T-helper 2 cell (primary cell): ENCODE data around the gene TF.

Source experiments
- DNase-seq, 5 experiments: peaks; one replicate each; pipeline versions ENCODE4 v3.0.0 to v3.0.0-alpha.2; 2012 to 2022

The TF gene

DNA sequence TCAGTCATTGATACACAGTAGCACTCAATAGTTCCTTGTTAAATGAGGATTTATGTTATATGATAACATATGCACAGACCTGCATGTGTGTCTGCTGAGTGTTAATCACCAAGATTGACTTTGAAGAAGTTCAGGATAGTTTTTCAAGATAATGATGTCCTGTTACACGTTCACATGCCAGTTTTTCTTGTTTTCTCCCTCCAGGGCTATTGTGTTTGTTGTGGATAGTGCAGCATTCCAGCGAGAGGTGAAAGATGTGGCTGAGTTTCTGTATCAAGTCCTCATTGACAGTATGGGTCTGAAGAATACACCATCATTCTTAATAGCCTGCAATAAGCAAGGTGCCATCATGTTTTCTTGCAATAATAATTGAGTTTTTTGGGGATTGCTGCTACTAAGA is 69.2 kb downstream of the TF start:
- no peak for DNase-seq

DNA sequence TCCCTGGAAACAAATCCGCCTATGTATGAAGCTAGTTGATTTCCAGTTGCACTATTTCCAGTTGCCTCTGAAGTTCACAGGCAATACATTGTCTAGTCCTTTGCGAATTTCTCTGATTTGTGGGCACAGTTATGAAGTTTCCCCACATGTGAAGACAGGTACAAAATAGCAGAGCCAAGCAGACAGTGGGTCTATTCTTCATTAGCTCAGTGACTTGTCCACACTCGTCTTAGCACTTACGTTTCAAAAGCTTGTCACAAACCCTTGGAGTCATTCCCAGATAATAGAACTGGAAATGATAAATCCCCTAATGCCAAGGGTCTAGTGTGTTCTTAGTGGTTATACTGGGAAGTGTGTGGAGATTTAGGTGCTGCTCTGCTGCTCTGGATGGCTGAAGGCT is 73.9 kb downstream of the TF start:
- no peak for DNase-seq

DNA sequence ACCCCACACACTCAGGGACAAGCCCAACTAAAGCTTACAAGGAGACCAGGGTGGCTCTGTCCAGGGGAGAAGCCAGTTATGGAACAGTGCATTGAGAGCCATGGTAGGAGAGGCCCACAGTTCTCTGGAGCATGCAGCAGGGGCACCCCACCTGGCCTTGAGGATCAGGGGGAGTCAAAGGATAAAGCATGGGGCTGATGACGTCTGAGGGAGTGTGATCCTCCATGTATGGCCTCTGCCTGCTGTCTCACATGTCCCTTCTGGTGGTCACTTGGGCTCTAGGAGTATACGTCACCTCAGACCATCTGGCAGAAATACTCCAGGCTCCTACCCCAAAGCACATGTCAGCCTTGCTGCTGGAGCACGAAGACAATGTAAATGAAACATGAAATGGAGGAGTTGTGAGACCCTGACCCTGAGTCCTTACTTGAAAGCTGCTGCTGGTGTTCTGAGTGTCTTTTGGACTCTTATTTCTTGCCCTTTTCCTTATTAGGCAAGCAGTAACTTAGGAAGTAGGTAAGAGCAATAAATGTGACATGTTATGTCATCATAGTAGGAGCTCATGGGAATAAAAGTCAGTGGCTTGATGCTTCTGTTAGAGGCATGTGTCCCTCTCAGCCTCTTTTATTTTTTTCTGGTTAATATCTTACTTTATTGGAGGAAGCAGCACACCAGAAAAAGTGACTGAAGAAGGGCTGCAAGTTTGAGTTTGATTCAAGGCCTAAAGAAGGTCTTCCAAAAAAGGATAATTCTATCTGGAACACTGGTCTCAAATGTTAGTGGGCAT is 74.9 kb downstream of the TF start:
- DNase-seq, result no peak

DNA sequence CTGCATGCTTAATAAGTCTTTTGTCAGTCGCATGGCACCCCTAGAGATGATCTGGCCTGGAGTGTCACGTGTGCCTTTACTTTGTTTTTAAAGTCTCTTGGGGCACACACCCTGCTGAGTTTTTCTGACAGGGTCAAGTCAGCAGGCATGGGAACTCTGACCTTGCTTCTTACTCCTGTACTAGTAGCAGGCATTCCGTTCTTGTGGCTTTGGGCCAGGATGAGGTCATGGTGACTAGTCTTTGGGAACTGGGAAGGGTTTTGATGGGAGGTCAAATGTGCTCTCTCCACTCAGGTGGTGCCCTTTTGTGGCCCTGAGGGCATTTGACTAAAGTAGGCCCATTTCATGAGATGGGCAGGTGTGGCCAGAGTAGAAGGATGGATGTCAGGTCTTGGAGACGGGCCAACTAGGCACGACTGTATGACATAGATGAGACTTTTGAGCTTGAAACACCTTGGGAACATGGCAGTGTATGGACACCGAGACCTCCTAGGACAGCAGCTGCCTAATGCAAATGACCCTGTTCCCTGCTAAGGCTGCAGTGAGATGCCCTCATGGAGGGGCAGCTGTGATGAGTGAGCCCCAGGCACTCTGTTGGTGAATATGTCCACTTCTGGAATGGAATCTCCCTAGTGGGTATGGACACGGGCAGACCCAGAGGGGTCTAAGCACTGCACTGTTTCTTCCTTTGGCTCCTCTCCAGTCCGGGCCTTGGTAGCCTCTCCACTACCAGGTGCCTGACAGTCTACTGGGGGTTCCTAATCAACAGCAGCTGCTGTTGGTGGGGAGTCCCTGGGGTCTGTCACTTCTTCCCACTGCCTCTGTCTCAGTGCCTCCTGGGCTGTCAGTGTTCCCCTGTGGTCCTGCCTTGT is 75.8 kb downstream of the TF start:
- no peak for DNase-seq

DNA sequence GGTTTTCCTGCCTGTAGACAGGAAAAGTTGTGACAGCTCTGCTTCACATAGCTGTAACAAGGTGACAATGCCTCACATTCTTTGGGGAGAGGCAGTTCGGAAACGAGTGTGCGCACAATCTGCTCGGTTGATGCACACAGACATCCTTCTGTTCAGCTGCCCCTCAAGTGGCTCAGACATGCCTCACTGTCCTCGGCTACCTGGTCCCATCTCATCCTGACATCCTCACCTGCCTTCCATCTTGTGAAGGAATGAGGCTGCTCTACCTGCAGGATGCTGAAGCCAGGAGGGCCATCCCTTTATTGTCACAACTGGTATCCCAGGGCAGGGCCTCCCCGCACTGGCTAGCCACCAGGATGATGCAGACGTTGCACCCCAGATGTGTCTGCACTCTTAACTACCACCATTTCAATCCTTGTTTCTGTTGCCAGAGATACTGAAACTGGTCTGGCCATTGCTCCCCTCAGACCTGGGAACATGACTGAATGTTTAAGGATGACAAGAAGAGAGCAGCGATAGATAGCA is 78.8 kb downstream of the TF start:
- no peak for DNase-seq

DNA sequence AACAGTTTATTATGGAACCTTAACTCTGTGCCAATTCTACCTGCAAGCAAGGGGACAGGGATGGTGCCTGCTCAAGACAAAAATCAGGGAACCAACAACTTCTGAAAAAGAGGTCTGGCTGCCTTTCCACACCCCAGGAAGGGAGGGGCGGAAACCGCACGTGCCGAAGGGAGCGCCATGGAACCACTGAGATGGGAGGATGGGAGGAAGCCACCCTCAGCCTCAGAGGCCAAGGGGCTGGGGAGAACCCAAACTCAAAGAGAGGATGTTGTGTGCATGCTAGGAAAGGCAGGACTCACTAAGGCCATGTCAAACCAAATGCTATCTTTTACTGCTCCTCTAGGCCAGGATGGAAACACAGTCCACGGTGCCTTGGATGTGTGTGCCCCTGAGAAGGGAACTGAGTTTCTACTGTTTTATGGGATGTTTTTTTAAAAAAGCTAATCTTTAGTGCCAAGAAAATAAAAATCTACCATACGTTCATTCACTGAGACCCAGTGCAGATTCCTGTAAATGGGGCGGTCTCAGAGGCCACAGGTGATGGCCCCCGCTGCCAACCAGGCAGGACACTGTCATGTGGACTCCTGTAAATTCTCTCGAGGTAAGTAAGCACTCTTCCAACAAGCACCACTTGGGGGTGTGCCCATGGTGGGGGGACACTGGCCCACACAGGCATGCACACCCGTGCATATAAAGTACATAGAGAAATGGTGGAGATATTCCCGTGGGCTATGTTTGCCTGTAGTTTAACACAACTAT is 80.0 kb downstream of the TF start:
- DNase-seq, result no peak

DNA sequence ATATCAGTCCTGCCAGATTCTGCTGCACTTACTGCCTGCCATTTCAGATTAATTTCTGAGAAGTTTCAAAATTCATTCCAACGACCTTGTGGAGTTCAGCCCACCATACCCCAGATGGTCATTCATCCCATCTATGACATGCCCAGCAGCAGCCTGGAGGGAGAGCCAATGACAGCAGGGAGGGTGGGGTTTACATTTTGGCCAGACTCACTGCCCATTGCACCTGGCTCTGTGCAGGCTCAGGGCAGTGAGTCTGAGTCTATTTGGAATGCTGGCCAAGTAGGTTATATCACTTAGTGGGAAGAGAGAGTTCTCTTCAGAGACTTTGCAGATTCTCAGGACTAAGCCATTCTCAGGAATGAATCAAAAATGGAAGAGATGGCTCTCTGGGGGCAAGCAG is 80.9 kb downstream of the TF start:
- DNase-seq, result no peak

DNA sequence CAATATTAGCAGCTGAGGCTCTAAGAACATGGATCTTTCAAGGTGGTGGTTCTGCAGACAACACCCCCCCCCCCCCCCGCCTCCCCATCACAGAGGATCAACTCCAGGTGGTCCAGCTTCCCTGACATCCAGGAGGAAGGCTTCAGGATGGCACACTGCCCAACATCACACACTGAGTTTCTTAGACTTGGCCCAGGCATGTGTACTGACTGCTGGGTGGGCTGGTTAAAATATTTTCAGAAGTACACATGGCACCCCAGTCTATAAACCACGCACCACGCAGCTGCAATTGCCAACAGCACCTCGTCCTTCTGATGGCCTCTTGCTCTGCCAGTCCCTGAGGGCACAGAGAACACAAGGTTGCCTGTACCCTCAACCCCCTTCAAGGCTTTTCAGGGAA is 81.5 kb downstream of the TF start:
- no peak for DNase-seq

DNA sequence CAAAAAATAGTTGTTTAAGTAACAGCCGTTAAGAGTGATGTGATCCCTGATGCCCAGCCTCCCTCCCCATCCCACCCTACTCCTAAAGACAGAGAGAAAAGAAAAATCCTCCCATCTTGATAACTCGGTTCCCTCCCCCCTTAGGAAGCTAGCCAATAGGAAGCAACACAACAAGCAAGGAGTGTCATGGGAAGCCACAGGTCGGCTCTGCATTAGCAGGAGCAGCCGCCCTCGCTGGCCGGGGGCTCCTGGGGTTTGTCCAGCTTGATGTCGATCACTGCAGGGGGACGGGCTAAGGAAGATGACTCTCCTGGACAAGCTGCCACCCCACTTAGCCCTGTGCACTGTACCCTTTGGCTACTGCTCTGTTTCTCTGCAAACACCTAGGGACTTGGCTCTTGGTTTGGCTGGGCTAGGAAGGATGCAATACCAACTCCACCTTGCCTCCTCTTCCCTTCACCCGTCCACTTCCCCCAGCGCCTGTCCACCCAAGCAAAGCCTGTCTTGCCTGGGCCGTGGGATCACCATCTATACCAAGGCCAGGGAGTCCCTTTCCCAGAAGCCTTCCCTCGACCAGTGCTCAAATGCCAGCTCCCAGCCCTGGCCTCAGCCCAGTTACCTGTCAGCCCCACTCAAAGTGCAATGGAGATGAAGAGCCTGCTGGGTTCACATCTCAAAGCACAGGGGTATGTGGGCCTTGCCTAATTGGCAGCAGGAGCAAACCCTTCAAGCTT is 82.5 kb downstream of the TF start:
- DNase-seq, result no peak

DNA sequence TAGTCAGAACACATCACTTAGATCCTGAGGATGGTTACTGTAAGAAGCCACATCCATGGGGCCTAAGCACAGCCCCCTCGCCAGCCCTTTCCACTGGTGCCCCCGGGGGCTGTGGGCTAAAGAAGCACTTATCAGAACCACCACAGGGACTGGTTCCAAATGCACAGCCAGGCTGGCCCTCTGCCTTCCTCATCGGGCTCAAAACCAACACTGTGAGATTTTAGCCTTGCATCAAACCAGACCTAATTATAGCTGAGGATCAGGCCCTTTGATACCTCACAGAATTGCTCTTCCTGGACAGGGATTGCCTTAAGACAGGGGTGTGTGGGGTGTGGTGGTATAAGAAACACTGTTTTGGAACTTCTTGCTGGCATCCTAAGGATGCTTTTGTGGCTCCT is 83.1 kb downstream of the TF start:
- no peak for DNase-seq

DNA sequence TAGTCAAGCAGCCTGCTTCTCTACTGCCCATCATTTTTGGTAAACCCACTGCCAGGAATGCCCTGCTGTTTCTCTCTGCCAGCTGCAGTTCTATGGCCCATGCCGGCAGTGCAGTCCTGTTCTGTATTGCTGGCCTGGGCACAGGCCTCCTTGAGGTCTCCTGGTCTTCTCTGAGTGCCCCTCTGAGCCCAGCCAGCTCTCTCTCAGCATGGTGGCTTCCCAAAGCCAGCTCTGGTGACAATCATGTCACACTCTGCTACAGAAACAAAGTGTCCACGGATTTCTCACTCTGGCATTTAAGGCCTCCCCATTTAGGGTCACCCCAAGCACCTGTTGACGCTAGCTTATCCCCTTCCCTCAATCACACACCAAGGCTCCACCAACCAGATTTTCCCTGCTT is 83.9 kb downstream of the TF start:
- DNase-seq, result no peak

DNA sequence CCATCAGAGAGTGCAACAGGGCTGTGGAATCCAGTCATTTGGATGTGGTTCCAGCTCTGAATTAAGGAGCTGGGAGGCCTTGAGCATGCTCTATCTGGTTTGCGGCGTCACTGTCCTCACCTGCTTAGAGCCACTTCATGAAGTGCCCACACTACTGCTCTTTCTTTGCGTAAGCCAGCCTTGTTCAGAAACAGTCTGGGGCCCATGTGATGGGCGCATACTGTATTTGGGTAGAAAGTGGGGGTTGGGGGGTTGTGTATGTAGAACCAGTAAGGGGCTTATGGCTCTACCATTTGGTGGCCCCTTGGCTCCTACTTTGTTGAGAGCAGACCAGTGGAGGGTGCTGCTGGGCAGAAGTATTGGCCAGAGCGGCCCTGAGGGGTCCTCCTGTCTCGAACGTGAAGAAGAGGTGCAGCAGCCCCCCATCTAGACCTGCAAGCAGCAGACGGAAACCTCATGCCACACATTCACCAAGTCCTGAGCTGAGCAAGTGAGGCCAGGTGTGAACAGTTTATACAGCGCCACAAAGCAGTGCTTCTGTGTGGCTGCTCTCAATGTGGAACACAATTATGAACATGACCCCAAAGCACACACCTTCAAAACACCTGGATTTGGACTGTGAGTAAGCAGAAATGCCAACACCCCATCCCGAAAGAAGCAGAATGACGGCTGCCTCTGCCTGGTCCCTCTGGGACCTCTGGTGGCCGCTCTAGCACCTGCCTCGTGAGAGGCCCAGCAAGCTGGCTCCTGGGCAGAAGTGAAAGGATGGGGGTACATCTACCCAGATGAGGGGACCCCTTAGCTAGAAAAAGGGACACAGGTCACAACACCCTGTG is 86.0 kb downstream of the TF start:
- no peak for DNase-seq

DNA sequence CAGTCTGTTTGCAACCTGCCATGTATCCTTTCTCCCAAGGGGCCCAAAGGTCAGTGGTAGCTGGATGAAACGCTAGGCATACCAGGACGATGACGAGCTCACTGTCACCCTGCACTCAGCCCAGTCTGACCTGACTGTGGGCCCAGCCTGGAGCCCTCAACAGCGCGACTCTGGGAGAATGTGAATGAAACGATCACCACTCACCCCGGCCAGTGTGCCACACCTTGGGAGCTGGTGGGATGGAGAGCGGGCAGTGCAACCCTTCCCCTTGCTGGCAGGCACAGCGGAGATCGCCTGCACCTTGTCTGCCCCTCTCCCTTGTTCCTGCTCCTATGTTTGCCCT is 86.6 kb downstream of the TF start:
- DNase-seq, result no peak

DNA sequence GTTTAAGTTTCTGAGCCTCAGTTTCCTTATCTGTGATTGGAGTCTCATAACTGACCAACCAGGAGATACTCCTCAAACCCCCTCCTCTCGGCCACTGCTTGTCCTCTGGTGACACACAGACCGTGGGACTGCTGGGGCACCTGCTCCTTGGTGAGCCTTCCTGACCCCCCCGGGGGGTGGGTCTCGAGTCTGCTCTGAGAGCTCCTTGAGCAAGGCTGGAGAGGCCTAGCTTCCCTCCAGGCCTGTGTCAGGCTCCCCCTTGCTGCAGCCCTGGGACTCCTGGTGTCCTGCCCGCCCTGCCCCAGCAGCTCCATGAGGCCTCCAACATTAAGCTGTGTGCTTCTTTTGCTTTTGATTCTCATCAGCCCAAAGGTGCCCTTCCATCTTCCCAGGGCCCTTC is 87.1 kb downstream of the TF start:
- DNase-seq, result no peak

DNA sequence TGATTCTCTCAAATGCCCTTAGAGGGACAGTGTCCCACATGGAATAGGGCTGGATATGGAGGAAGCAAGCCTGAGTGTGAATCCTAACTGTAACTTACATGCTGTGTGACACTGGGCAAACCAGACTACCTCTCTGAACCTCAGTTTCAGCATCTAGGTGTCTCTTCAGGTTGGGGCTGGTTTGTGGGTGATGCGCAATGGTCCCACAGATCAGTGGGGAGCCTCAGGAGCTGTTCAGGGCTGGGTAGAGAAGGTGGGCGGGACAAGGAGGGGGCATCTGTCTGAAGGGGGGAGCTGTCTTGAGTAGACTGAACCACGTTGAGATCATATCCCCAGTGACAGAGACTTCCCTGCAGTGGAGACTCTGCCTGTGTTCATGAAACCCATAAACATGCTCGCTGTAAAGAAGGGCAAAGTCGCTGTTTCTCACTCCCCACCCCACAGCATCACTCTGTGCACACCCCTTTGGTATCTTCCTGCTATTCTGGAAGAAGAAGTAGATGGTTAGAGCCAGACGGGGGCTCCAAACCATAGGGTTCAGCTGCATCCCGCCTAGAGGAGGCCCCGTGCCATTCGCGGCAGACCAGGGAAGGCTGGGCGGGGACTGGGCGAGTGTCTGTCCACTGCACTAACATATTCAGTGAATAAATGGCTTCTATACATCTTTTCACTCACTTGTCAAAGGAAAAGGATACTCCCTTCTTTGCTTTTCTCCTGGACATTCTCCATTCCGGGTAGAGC is 87.9 kb downstream of the TF start:
- no peak for DNase-seq

DNA sequence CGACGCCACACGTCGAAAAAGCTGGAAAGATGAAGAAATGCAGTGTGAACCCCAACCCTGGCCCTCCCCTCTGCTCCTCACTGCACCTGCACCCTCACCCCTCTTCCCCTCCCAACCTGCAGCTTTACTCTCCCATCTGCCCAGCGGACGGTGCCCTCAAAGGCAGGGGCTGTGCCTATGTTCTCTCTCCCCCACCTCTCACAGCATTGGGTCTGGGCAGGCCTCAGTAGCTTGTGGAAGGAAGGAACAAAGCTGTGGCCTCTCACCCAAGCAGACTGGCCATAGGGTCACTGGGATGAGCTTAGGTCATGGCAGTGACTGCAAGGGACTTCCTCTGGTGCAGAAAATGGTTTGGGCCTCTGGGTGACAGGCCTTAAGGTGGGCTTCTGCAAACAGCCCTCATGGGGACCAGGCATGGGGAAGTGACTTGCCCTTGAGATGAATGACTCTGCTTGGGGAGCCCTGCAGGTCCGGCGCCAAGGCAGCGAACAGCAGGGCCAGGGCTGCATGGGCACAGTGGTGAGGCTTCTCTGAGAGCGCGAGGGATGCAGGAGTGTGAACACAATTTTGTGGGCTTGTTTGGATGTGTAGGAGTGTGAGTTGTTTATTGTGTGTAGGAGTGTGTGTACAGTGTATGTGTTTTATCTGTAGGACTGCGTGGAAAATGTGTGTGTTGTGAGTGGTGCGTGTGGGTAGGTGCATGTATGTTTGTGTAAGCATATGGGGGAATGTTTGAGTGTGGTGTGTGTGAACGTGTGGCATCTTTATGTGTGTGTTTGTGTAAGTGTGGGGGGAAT is 88.6 kb downstream of the TF start:
- no peak for DNase-seq

DNA sequence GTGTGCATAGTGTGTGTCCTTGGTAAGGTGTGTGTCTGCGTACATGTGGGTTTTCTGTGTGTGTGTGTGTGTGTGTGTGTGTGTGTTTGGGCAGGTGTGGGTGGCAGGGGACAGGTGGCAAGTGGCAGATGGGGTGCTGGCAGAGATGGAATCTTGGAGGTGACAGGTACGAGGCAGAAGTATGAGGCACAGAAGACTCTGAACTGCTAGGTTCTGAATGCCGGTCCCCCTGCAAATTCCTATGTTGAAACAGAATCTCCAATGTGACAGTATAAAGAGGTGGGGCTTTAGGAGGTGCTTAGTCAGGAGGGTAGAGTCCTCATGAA is 89.2 kb downstream of the TF start:
- DNase-seq, result no peak

DNA sequence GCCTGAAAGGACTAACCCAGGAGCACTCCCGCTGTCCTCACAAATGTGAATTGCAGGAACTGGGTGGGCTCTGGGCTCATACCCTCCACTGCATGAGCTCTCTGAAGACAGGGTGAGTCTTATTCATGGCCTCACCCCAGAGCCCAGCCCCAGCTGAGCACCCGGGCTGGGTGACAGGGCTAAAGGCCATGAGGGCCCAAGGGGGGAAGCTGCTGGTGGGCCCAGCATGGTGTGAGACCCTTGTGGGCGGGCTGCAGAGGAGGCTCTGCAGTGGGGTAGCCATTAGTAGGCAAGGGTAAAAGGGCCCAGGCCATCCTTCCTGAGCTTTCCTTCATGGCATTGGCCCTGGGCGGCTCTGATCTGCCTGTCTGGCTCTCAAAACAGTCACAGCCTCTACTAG is 89.8 kb downstream of the TF start:
- no peak for DNase-seq

DNA sequence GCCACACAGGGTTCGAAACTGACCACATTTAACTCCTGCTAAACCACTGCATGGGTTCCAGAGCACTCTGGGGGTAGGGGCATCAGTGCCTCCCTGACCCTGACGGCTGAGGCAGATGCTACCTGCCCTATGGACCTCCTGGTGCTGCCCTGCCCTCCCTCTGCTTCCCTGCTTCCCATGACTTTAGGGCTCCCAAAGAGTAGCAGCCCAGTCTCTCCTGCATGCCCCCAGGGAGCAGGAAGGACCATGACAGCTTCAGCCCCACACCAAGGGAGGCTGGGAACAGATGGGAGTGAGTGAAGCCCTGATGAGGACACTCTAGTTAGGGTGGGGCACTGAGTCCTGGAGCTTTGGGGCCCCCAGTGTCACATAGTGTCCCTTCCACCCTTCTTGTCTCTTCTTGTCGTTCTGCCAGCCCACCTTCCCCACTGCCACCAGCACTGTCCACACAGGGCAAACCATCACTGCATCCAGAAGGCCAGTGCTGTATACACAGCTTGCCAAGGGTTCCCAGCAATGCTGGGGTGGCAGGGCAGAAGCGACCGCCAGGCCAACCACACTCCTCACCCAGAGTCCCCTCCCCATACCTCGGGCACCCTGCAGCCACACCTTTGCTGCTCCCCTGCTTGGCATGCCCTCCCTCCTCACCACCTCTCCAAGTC is 90.4 kb downstream of the TF start:
- no peak for DNase-seq
